Activated CD8-positive, alpha-beta memory T cell treated with anti-CD3 and anti-CD28 coated beads for 4 hours (primary cell): ENCODE measurements around the gene ADAT1.

Experiments
- DNase-seq, 2 donors: peaks; one replicate each; pipeline ENCODE4 v3.0.0-alpha.2; 2020; ENCODE audit warnings: low read depth in 2 of 2

ADAT1 gene, protein sequence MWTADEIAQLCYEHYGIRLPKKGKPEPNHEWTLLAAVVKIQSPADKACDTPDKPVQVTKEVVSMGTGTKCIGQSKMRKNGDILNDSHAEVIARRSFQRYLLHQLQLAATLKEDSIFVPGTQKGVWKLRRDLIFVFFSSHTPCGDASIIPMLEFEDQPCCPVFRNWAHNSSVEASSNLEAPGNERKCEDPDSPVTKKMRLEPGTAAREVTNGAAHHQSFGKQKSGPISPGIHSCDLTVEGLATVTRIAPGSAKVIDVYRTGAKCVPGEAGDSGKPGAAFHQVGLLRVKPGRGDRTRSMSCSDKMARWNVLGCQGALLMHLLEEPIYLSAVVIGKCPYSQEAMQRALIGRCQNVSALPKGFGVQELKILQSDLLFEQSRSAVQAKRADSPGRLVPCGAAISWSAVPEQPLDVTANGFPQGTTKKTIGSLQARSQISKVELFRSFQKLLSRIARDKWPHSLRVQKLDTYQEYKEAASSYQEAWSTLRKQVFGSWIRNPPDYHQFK

DNA sequence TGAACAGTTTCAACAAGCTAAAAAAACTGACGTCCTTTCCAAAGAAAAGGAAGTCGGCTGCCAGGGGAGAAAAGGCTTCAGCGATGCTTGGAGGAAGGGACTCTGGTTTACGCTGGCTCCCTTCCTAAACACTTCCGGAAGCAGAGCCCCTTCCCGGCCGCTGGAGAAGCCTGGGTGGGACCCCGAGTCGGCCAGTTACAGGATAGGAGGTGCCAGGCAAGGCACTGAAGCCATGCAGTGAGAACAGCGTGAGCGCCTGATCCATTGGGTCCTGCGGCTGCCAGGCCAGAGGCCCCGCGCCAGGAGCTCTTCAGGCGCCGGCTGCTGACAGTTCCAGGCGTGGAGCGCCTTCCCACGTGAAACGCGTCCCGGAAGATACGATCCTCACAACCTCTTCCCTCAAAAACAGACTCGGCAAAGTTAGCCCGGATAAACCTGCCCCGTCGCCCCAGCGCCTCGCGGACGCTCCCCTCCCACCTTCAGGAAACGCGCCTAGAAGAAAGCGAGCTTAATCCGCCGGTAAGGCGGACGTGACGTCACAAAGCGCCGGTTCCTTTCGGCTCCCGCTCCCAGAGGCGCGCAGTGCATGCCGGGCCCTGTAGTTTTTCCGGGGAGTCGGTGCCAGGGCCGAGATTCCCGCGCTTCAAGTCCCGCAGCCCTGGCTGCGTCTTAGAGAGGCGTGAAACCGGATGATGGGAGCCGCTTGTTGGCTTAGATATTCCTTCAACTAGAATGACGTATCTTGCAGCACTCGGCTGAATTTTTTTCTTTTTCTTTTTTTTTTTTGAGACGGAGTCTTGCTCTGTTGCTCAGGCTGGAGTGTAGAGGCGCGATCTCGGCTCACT, at the start of gene ADAT1:
TSS of gene ADAT1 (minus strand) at position 521 of the 845 bp plus-strand sequence. CDS start 2,482 bp downstream, outside the sequence.
- DNase-seq: peak; percentile 94 to 95

DNA sequence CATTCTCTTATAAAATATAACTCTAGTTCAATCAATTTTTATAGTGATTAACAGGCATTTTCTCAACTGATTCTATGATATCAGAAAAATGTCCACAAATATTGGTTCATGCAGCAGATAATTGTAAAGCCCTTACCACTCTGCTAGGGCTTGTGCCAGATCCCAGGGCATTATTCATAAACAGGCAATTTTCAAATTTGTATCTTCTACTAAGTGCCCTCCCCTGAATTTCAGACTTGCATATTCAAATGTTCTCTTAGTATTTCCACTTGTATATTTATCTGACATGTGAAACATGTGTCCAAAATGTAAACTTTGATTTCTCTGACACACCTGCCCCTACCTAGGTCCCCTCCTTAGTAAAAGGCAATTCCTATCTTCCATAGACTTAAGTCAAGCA, 44.4 kb upstream of the ADAT1 start:
- no peak for DNase-seq

DNA sequence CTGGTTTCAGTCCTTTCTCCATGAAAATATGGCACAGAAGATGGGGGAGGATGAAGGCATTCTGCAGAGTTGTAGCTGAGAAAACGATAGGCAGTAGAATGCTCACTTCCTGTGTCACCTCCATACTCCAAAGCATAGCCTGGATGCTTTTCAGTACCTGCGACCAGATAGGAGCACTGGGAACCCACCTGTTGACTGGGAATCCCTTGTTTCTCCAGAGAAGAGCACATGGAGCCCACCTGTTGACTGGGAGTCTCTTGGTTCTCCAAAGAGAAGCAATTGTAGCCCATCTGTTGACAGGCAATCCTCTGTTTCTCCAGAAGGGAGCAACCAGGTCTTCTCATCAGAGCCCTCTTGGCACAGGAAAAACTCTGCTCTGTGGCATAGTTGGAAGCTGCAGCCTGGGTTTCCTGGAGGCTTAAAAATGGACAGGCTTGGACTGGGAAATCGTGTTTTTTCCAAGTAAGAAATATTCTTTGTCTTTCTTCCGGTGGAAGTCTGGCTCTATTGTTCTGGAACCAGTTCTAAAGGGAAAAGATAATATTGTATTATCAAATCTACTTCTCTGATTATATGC, 37.7 kb upstream of the ADAT1 start:
- DNase-seq: no peak

DNA sequence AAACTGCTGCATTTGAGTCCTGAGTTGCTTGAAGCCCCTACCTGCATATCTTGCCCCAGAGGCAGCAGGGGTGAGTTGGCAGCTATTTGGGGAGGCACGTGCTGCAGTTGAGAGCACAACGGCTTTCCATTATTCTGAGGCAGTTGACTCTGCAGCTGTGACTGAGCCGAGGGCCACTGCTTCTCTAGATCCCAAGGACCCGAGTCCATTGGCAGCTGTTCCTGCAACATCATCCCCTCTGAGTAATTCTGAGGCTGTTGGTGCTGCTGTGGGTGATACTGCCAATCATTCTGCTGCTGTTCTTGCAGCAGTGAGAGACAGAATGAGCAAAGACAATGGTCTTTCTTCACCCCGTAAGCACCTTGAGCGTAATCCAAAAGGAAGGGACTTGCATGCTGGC, 37.2 kb upstream of the ADAT1 start:
- no peak for DNase-seq

DNA sequence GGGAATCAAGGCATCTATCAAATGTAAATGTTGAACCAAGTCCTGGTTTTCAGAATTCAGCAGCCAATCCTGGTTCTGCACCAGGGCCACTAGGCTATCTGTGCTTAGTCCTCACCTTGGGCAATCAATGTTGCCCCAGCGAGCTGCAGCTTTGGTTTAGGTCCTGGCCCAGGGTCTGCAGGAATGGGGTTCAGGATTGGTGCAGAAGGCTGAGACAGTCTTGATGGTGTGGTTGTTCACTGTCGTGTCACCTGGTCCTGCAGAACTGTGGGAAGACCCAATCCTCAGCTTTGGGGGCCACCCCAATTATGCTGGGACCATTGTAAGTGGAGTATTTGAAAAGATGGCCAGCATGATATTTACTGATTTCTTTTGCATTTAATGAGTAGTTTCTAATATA, 35.1 kb upstream of the ADAT1 start:
- no peak for DNase-seq

DNA sequence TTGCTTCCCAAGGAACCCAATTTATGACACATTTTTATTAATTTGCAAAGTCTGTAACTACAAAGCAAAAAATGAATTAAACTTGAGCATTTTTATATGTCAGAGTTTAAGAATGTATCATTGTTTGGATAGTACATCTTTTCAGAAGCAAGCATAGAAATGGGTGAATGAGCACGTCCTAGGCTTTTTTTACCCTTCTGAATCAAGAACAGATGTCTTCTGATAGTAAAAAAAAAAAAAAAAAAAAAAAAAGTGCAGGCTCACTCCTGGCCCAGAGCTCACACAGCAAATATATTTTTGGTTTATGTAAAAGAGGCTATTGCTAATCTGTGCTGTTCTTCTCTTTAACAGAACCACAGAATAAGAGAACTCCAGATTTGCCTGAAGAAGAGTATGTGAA, 30.8 kb upstream of the ADAT1 start:
- DNase-seq: no peak

DNA sequence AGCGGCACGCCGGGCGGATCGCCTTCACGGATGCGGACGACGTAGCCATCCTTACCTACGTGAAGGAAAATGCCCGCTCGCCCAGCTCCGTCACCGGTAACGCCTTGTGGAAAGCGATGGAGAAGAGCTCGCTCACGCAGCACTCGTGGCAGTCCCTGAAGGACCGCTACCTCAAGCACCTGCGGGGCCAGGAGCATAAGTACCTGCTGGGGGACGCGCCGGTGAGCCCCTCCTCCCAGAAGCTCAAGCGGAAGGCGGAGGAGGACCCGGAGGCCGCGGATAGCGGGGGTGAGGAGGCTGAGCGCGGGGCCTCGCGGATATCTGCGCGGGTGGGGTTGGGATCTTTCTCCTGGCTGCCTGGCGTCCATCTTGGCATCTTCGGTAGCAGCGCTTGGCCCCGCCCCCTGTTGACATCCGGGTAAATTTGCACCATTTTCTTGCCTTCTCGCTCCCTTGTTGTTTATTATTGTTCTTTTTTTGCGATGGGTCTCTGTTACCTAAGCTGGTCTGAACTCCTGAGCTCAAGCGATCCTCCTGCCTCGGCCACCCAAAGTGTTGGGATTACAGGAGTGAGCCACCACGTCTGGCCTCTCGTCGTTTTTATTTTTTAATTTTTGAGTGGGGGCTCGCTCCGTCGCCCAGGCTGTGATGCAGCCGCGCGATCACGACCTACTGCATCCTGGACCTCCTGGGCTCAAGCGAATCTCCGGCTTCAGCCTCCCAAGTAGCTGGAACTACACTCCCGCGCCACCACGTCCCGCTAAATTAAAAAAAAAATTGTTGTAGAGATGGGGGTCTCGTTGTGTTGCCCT, 25.4 kb upstream of the ADAT1 start:
- DNase-seq: peak; percentile 73

DNA sequence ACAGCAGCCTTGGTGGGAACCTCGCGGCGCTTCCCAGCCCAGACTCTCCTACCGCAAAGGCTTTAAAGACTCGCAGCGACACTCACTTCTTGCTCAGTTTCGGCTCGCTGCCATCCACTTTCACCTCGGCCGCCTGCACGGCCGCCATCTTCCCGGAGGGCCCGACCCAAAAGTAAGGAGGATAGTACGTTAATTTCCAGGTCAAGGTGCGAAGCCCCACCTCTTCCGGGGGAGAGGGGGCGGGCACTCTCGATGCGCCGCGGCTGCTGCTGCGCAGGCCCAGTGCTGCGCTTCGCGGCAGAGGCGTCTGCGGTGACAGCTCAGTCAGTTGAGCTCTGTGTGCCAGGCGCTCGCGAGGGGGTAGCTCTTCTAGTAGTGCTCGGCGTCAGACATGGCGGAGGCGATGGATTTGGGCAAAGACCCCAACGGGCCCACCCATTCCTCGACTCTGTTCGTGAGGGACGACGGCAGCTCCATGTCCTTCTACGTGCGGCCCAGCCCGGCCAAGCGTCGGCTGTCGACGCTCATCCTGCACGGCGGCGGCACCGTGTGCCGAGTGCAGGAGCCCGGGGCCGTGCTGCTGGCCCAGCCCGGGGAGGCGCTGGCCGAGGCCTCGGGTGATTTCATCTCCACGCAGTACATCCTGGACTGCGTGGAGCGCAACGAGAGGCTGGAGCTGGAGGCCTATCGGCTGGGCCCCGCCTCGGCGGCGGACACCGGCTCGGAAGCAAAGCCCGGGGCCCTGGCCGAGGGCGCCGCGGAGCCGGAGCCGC, 24.6 kb upstream of the ADAT1 start, which contains the start of the genes KARS1 and TERF2IP:
TSS of gene KARS1 (minus strand) at position 174 of the 773 bp plus-strand sequence. CDS start at position 148, 26 bp downstream.
TSS of gene TERF2IP (plus strand) at position 282 of the 773 bp plus-strand sequence. CDS start at position 392, 110 bp downstream.
- peak; percentile 87 to 91 for DNase-seq

DNA sequence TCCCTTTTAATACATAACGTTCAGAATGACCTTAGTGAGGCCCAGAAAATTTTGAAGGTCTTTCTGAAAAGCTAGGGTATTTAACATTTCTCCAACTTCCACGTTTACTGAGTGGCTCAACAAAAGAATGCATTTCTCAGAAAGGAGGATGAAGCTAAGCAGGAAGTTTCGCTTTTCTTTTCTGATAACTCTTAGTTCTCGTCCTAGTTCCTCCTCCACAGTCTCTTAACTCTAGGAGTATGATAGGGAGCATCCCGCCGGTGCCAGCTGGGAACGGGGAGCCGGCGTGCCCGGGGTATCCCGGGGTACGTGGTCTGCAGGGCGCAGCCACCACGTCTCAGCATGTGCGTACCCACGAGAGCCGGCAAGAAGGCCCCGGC, 24.0 kb upstream of the ADAT1 start:
- no peak for DNase-seq

DNA sequence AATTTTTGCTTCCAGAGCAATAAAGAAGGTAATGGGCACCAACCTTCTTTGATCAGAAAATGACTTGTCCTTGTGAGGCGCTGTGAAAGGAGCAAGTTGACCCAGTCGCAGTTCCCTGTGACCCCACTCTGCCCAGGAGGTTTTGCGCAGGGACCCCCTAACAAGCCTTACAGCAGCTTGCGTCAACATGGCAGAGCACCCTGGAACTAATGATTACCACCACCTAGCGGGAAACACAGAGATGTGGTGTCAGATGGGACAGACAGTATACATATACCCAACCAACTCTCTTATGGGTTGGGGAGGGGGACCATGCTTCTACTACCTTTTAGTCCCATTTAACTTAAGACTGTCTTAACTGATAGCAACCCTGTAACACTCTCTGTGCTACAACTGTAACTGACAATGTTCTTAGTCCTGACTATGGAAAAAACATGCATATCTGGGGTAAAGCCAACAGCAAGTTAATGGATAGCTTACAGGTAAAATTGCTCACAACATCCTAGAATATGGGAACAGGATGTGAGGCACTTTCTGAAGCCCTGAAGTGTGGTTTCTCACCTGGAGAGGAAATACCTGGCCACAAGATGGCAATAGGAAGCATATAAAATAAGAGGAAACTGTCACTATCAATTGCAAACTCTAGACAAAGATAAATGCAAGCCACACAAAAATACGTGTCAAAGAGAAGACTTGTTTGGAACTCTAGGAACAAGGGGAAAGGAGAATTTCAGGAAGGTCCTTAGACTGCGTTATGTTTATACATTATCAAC, 21.3 kb upstream of the ADAT1 start:
- DNase-seq: no peak

DNA sequence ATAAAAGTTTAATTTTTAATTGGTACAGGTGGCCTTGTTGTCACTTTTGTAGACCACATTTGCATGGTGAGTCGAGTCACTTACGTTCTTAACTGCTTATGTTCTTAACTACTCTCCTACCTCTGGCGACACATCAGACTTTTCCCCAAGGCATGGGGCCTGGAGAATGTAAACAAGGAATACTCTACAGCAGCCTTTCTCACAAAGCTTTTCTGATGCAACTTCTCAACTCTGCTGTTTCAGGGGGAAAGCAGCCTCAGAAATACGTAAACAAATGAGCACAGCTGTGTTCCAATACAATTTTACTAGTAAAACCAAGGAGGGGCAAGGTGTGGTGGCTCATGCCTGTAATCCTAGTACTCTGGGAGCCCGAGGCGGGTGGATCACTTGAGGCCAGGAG, 17.5 kb upstream of the ADAT1 start:
- no peak for DNase-seq

DNA sequence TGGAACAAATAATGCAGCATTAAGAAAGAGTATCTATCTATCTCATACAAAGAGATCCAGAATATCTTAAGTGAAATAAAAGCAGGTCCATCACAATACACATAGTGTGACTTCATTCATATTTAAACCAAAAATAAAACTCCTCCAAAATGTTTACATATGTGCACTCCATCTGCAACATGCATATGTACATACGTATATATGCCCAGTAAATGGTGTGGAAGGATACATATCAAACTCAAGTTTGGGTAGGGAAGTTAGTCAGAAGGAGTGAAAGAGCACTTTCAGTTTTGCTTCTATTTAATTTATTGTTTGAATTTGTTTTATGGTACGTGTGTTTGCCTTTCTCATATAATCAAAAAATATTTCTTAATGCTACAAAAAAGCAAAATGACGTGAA, 12.0 kb upstream of the ADAT1 start:
- no peak for DNase-seq

DNA sequence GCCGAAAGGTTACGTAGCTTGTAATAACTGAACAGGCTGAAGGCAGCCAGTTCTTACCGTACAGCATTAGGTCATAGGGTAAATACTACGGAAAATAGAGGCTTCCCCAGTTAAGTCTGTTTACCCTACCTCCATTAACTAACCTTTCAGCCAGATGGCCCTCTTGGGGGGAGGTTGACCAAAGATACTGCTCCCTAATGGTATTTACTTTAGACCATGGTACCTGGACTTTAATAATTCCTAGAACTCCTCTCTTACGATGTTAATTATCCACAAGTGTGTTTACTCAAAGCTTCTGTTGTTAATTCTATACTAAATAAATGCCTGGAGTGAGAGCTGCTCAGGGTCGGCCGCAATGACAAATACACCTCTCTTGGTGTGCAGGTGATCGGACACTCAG, 9.8 kb upstream of the ADAT1 start:
- no peak for DNase-seq

DNA sequence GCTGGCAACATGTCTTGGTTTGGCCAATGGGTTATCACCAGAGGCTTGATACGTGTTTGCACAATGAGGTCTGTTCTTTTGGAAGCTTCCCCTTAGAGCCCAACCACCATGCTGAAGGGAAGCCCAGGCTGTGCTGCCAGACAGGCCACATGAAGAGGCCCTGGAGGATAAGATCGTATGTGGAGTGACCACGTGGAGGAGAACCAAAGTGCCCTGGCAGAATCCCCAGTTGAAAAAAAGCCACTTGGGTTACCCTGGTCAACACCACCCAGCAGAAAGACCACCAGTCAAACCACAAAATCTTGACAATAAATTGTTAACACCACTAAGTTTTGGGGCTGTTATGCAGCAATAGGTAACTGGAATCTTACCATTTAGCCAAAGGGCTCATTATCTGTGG, 7.0 kb upstream of the ADAT1 start:
- DNase-seq: no peak

DNA sequence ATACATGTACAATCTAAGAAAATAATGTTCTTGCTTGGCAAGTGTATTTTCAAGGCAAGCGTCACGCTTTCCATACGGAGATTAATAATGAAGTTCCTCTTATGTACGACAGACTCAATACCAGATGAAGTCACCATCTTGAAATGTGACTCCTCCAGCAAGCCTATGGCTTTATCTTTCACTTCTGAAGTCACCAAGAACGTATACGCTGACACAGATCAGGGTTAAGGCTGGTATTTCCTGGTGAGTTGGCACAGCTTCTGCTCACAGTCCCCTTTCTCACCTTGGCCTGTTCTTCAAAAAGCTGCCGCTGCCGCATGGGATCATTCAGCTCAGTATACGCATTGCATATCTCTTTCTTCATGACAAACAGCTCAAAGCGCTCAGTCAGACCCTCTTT, 6.1 kb upstream of the ADAT1 start:
- DNase-seq: no peak

DNA sequence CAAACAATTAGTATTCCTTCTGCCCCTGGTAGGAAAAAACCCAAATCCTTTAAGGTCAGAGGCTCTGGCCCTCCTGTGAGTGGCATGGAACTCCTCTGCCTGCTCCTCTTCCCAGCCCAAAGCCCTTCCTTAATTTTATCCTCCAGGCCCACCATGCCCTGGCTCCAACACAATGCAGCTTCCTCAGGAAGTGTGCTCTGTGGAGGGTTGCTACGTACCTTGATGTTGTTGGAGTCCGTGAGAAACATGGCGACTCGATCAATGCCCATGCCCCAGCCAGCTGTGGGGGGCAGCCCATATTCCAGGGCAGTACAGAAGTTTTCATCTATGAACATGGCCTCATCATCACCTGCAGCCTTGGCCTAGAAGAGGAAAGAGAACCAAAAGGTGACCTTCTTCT, 5.3 kb upstream of the ADAT1 start:
- DNase-seq: no peak

DNA sequence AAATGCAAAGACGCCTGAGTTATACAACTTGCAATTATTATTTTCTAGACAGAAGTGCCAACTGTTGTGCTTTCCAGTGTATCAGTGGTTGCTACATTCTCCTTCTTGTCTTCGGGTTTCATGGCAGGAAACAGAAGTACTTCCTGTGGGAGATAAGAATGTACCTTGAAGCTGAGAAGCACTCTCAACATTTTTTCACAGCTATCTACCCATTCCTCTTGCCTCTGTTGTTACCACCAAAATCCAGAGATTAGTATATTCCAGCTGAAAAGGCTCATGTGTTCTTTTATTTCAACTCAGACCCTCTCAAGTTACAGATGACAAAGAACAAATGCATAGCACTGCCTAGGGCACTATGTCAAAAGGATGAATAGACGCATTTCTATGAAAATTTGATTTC, 4.8 kb upstream of the ADAT1 start:
- DNase-seq: no peak

DNA sequence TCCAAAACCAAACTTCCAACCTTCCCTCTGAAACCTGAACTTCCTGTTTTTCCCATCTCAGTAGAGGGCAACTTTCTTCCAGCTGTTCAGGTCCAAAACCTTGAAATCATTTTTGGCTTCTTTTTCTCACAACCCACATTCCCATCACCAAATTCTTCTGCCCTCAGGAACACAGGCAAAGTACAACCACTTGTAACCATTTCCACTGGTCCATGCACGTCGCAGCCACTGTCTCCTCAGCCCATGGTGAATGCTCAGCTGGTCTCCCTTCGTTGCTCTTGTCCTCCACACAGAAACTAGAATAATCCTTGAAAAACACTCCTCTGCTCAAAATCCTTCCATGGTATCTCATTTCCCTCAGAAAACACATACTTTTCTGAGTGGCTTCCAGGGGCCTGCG, 3.7 kb upstream of the ADAT1 start:
- DNase-seq: no peak

DNA sequence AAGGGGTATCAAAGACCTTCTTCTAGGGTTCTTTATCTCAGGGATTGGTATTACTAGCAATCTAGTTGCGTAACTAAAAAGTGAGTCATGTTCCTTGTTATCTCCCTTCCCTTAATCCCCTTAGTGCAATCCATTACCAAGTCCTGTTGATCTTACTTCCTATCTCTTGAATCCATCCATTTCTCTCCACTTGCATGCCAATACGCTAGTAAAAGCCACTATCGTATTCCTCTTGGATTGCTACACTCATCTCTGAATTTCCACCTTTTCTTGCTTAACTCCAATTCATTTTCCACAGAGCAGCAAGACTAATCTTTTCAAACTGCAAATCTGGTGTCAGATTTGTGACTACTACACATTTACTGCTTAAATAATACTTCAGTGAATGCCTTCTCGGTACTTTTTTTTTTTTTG, 1.8 kb upstream of the ADAT1 start:
- no peak for DNase-seq

DNA sequence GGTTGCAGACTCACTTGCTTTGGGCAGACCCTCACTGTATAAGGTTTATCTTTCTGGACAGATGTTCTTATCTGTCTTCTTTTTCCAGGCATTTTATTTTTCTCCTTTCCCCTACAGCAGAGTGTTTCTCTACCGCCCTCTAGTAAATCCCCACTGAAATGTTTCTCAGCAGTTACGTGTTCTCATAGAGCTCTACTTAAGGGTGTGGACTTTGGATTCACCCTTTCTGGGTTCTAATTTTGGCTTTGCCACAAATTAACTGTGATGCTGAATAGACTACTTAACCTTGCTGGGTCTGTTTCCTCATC, 2.0 kb downstream of the ADAT1 start:
- no peak for DNase-seq
